PC-3 (cell line): ENCODE results near the gene VDAC1.

Source experiments
- CTCF ChIP-seq: fragments of 300-600 bp; sonication (generic); conservative IDR thresholded peaks from 2 replicates; pipeline ENCODE4 v1.5.1; 2017; ENCODE audit warnings: antibody characterized with exemption, low read depth, mild to moderate bottlenecking, low read length
- EZH2 ChIP-seq: fragments of 300-600 bp; sonication (generic); IDR thresholded peaks from one replicate; pipeline ENCODE4 v1.6.1; 2017; ENCODE audit warnings: antibody characterized with exemption, mild to moderate bottlenecking, low read length; ENCODE audit not compliant: unreplicated experiment
- EZH2phosphoT487 ChIP-seq: fragments of 300-600 bp; sonication (generic); IDR thresholded peaks from 2 replicates; pipeline ENCODE4 v1.6.1; 2018; ENCODE audit warnings: mild to moderate bottlenecking, antibody characterized with exemption, low read length, borderline replicate concordance

DNA sequence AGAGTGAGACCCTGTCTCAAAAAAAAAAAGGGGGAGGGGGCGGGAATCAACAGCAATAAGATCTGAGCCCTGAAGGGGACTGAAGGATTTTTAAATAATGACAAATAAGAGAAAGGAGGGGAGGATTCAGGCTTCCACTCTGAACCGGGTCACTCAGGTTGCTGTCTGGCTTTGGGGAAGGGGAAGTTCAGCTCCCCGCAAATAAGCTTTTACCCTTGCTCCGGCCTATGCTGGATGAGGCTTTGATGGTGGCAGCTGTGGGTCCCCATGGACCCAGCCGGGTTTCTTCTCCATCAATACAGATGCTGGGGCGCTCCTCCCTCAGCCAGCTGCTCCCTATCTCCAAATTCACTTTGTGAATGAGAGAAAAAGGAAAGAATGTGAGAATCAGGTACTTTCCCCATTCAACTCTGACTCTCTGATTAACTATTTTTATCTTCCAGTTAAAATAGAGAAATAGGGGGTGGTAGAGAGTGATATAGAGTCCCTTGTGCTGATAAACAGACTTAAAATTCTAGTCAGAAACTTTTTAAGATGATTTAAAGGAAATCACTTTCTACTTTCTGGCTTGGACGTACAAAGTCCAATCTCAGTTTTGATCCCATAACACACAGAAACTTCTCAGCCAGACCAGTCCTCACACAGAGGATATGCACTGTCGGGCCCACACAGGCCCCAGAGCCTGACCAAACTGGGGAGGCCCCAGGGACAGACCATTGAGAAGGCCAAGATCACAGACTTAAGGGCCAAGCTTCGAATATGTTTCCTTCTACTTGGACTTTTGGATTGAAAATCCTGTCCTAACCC, 76.0 kb downstream of the VDAC1 start:
- TF ChIP-seq CTCF (no peak), EZH2phosphoT487 (no peak), EZH2 (no peak)
